Retinal pigment epithelial cell (primary cell): ENCODE results near the gene ITGA1.

Experiments used
- DNase-seq: peaks from one replicate; pipeline ENCODE4 v3.0.0-alpha.2; 2010; ENCODE audit warnings: low read depth
- H3K4me3 ChIP-seq: 2 replicates; pipeline ENCODE4 v1.5.1; 2011; ENCODE audit warnings: mild to moderate bottlenecking, low read length, control low read depth, moderate library complexity
- TF ChIP-seq, protein P1 (sequence below): conservative IDR thresholded peaks from 2 replicates; pipeline ENCODE4 v1.5.1; 2011; ENCODE audit warnings: low read depth, low read length, control low read depth, inconsistent platforms

The ITGA1 gene

DNA sequence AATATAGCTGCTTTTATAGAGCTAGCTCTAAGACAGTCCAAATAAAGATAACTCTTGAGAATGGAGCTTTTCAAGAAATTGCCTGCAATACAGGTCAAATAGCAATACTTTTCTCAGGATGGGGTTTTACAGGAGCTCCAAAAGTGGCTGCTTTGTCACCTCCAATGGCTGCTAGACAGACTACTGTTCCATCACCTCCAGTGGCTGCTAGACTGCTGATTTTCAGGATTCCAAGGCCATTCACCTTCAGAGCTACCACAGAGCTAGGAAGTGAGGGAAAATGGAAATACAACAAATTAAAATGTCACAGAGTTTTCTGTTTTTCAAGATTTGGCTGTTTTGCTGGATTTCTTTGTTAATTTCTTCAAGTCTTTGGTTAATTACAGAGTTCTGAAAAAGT lies 8.5 kb upstream of the ITGA1 start:
- no peak overlapping the region for H3K4me3 ChIP-seq
- TF ChIP-seq, protein P1, sequence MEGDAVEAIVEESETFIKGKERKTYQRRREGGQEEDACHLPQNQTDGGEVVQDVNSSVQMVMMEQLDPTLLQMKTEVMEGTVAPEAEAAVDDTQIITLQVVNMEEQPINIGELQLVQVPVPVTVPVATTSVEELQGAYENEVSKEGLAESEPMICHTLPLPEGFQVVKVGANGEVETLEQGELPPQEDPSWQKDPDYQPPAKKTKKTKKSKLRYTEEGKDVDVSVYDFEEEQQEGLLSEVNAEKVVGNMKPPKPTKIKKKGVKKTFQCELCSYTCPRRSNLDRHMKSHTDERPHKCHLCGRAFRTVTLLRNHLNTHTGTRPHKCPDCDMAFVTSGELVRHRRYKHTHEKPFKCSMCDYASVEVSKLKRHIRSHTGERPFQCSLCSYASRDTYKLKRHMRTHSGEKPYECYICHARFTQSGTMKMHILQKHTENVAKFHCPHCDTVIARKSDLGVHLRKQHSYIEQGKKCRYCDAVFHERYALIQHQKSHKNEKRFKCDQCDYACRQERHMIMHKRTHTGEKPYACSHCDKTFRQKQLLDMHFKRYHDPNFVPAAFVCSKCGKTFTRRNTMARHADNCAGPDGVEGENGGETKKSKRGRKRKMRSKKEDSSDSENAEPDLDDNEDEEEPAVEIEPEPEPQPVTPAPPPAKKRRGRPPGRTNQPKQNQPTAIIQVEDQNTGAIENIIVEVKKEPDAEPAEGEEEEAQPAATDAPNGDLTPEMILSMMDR, result no peak
- no peak for DNase-seq

DNA sequence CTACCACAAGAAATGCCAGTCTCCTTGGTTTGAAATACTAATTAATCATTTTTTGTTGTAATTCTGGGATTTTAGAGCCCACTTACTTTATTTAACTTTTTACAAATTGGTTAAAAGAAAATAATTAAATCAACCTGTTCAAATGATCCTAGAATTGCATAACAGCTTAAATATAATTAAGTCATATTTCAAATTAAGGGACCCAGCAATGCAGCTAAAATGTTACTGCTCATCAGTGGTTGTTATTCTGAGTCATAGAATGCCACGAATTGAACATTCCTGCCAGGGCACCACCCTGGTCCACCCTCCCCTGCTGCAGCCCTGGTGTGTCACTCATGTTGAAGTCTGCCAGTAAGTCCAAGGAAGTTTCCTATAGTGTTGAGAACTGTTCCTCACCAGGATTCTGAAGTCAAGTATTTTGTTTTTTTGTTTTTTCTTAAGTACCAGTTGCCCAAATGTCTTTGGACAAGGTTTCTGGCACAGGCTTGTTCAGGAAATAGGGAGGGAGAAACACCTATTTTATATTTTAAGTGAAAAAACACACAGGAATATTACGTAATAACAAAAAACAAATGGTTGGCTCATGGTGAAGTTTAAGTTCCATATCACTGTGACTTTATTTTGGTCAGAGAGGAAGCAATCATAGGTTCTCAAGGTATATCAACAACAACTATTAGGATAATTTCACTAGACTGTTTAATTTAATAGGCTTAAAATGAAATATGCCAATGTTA lies 4.3 kb upstream of the ITGA1 start:
- TF ChIP-seq, protein P1, result no peak
- no peak overlapping the region for H3K4me3 ChIP-seq
- DNase-seq, result no peak

DNA sequence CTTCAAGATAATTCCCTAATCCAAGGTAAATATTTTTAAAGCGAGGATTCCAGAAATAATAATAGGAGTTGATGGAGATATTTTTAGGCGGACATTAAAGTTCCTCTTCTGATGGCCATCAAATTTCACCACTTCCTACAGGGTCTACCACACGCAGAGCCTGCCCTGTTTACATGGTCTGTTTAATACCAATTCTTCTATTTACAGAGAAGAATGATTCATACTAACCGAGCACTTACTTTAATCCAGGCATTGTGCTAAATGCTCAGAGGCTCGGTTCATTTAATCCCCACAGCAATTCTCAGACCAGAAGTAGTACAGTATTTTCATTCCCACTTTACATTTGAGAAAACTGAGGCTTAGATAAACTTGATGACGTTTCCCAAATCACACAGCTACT lies 3.0 kb upstream of the ITGA1 start:
- TF ChIP-seq, protein P1, result no peak
- no peak for DNase-seq
- H3K4me3 ChIP-seq, result no peak overlapping the region

DNA sequence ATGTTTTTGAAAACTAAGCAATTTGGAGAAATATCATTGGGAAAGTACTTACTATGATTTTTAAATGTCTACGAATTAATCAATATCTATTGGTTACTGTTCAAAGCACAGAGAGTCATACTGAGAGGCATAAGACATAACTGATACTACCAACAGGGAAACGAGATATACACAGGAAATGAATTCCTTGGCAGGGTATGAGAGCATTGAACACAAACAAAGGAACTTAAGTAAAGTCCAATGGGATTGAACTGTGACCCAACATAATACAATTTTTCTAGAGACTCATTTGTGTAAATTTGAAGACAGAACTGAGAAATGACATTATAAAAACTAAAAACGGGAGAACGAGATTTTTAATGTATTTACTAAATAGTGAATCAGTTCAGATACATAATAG lies 1.3 kb upstream of the ITGA1 start:
- TF ChIP-seq, protein P1, result no peak
- no peak overlapping the region for H3K4me3 ChIP-seq
- DNase-seq, result no peak

DNA sequence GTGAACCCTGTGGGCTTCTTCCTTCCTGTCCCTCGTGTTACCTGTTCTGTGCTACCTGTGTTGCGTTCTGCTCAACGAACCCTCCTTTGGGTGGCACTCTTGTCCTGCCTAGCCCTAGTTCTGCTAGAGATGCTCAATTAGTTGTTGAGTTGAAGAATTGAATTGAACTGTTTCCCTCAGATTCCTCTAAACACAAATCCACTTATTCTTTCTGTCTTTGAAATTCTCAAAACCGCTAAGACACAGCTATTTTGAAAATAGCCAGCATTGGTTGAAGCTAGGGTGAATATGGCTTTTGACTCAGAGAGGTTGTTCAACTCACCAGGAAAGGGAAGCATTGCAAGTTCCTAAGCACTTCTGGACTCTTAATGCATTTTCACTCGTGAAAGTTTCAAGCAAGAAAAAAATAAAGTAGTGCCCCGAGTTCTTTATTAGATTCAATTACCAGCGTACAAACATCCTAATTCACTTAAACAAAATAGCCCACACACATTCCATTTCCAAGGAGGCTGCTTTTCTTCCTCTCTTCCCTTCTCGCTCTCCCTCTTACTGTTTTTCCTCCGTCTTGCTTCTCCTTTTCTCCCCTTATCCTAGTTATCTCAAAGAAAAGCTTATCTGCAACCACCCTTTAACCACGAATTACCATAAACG lies 642 bp upstream of the ITGA1 start:
- TF ChIP-seq, protein P1, result peak; percentile 50
- peak overlapping the region; percentile 81 for H3K4me3 ChIP-seq
- DNase-seq, result no peak

DNA sequence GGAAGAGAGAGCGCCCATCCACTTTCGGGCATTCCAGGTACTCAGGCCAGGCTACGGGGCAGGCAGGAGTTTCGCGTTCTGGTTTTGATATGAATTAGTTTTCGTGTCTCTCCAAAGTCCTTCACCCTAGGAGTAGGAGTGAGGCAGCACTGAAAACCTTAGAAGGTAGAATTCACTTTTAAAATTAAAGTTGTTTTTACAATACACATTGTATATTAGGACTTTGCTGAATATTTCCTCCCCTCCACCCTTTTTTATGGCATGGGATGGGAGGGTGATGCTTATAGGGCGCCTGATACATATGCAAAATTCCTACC lies 747 bp downstream of the ITGA1 start:
- DNase-seq, result no peak
- TF ChIP-seq, protein P1, result no peak
- H3K4me3 ChIP-seq, result peak overlapping the region; percentile 81

DNA sequence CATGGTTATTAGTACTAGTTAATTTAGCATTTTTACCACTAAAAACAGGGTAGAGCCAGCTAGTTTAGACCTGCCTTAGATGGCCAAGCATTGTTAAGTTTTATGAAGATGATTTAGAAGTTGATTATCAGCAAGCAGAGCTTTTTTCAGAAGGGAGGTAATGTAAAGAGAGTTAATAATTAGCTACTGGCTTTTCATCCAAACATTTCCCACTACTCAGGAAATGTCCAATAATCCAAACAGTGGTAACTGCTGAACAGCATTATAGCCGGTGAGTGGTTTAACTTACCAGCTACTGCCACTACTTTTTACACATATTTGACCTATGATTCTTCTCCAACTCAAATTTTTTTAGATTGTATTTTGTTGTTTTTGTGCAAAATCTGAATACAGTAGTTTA lies 1.7 kb downstream of the ITGA1 start:
- peak overlapping the region; percentile 81 for H3K4me3 ChIP-seq
- no peak for DNase-seq
- TF ChIP-seq, protein P1, result no peak
